ENCODE results near the gene MAP3K5. TPM values are rescaled to one million over a fixed set of nuclear protein-coding genes. Genes with fewer than 3 reads are reported as not detected.

MAP3K5 gene
- total and polyA plus RNA-seq, 2 of the 8 experiments (the other 6 are each of a cell fraction or from before 2014, with no cell fraction given), result 0.63 to 2.6 TPM

DNA sequence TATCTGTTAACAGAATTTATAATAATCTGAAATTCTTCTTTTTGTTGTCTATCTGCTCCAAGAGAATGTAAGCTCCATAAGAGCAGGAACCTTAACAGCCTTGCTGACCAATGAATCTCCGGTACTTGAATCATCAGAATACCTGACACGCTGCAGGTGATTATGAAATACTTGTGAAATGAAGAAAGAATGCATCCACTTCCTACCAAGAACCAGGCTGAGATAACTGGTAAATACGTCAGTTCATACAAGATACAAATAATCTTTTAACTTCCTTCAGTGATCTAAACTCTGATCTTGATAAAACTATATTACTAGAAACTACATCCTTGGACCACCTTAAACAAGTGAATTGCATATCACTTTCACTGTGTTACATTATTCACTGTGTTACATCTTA is 116.2 kb downstream of the MAP3K5 start:
- no peaks in the 10 kb centered on the region for H3K36me3 ChIP-seq (ENCODE audit: control insufficient read depth in 2 of 4, insufficient read depth in 4 of 4, low read length in 3 of 4)
- no peak overlapping the region for H3K14ac ChIP-seq (ENCODE audit: insufficient read length)
- no peak overlapping the region for H3K56ac ChIP-seq (replicated peaks; ENCODE audit: insufficient read length, low read depth, low read length)
- H3K4me2 ChIP-seq (ENCODE audit: insufficient read depth in 1 of 2, low read depth in 2 of 2, low read length in 2 of 2), result no peak overlapping the region
- no peak overlapping the region for H4K5ac ChIP-seq (ENCODE audit: insufficient read length, low read depth, low read length)
- H3K79me1 ChIP-seq (ENCODE audit: low read depth, low read length), result no peaks in the 10 kb centered on the region
- no peak overlapping the region for H2BK5ac ChIP-seq (ENCODE audit: low read depth, low read length)
- H3K9ac ChIP-seq (replicated peaks in 1 of 4; ENCODE audit: extremely low read depth in 1 of 4, low read depth in 3 of 4, low read length in 3 of 4), result no peak overlapping the region
- H3K27ac ChIP-seq (ENCODE audit: low read depth, low read length), result no peak overlapping the region
- H3K23ac ChIP-seq (ENCODE audit: insufficient read length), result no peak overlapping the region
- no peak overlapping the region for H3K18ac ChIP-seq (ENCODE audit: extremely low read depth, low read length)
- FAIRE-seq, result no peak
- CTCF ChIA-PET (ENCODE audit: partially characterized antibody), result interaction anchor here (1.0 to 2.3 kb wide), 2 partner anchors 10 to 31 kb away, joined by 3 to 5 read pairs; no protein-coding TSS in a partner anchor
- 93% methylated on average over 3 of the region's 3 CpGs; no CpG with 5 or more reads in 1 of the 2 experiments for WGBS, 2 experiments (ENCODE audit: extremely low coverage in 1 of 2, insufficient coverage in 1 of 2, insufficient read length in 1 of 2, insufficient replicate concordance in 2 of 2, low coverage in 1 of 2, low lambda C conversion rate in 2 of 2, missing lambda C conversion rate in 1 of 2)
- no peak overlapping the region for H3K4me3 ChIP-seq (ENCODE audit: extremely low read depth in 1 of 4, insufficient read depth in 2 of 4, low read depth in 3 of 4, low read length in 4 of 4)
- DNase-seq (ENCODE audit: low read depth in 1 of 2, low spot score in 2 of 2), result no peak
- no peak overlapping the region for H2BK12ac ChIP-seq (ENCODE audit: low read depth, low read length)
- H3K9me3 ChIP-seq (ENCODE audit: insufficient read depth in 2 of 2, low read depth in 1 of 2, low read length in 1 of 2), result no peaks in the 10 kb centered on the region
- no peak overlapping the region for H2BK15ac ChIP-seq (ENCODE audit: low read length)
- H3K23me2 ChIP-seq (ENCODE audit: low read depth, low read length), result no peaks in the 10 kb centered on the region
- H3K4ac ChIP-seq (replicated peaks; ENCODE audit: insufficient read length, low read depth, low read length), result no peak overlapping the region
- H4K91ac ChIP-seq (replicated peaks; ENCODE audit: insufficient read length, low read length), result no peak overlapping the region
- H3K27me3 ChIP-seq (replicated peaks in 1 of 4; ENCODE audit: control insufficient read depth in 3 of 4, extremely low read depth in 1 of 4, insufficient read depth in 3 of 4, low read length in 3 of 4), result no peaks in the 10 kb centered on the region
- no peak overlapping the region for H2AK5ac ChIP-seq (ENCODE audit: low read depth, low read length)
- no peaks in the 10 kb centered on the region for H3K4me1 ChIP-seq (replicated peaks in 1 of 4; ENCODE audit: control insufficient read depth in 3 of 4, insufficient read depth in 4 of 4, low read length in 3 of 4)
- no peak overlapping the region for H2BK20ac ChIP-seq (ENCODE audit: low read length)
- H4K20me1 ChIP-seq (replicated peaks in 1 of 2; ENCODE audit: control insufficient read depth in 1 of 2, insufficient read depth in 2 of 2, low read length in 2 of 2), result no peaks in the 10 kb centered on the region
- no peak for TF ChIP-seq GABPA (IDR thresholded peaks at IDR 0.05; ENCODE audit: borderline replicate concordance, insufficient read depth, low read length)
- no peak for TF ChIP-seq NANOG (IDR thresholded peaks at IDR 0.05; ENCODE audit: insufficient read depth, low read depth, low read length, poor library complexity, severe bottlenecking)
- TF ChIP-seq EZH2 (IDR thresholded peaks at IDR 0.05; ENCODE audit: low read depth, low read length, severe bottlenecking), result no peak
- no peak for TF ChIP-seq CBX8 (IDR thresholded peaks at IDR 0.05; ENCODE audit: borderline replicate concordance, low read depth, low read length)
- TF ChIP-seq TAF7 (optimal IDR thresholded peaks at IDR 0.05; ENCODE audit: borderline replicate concordance, low read depth, low read length), result no peak
- TF ChIP-seq POLR2A (IDR thresholded peaks at IDR 0.05; ENCODE audit: control extremely low read depth in 1 of 2, low read depth in 2 of 2, low read length in 2 of 2), result no peak
- TF ChIP-seq KDM1A (IDR thresholded peaks at IDR 0.05; ENCODE audit: borderline replicate concordance, low read length), result no peak
- TF ChIP-seq BACH1 (IDR thresholded peaks at IDR 0.05; ENCODE audit: low read length), result no peak
- TF ChIP-seq SUZ12 (IDR thresholded peaks at IDR 0.05; ENCODE audit: low read length), result no peak
- POLR2A ChIA-PET (ENCODE audit: partially characterized antibody), result no interaction called here
- no peak overlapping the region for H4K8ac ChIP-seq (ENCODE audit: extremely low read depth, insufficient read depth, low read length)
- H3K79me2 ChIP-seq (ENCODE audit: control insufficient read depth in 1 of 2, insufficient read depth in 2 of 2, low read length in 2 of 2), result no peaks in the 10 kb centered on the region
- H2AFZ ChIP-seq (ENCODE audit: low read length), result no peak overlapping the region
- H2BK120ac ChIP-seq (replicated peaks; ENCODE audit: low read depth, low read length), result no peak overlapping the region

Measured in H1 (cell line).